Stimulated activated CD8-positive, alpha-beta memory T cell treated with anti-CD3 and anti-CD28 coated beads, Interleukin-7, amount 100 ng/mL, for 48 hours (primary cell): ENCODE data around the gene LRRC25.

Source experiments
- DNase-seq, 2 donors: peaks; one replicate each; pipeline ENCODE4 v3.0.0-alpha.2; 2020; ENCODE audit warnings: low read depth in 1 of 2; ENCODE audit errors: extremely low read depth in 1 of 2

LRRC25 gene

GRCh38 chr19:18424890-18425514, 27.6 kb upstream of the LRRC25 start:
- no peak for DNase-seq

- DNase-seq = no peak
These were observed 26.9 kb upstream of the LRRC25 start for GRCh38 chr19:18424122-18424889.

DNA sequence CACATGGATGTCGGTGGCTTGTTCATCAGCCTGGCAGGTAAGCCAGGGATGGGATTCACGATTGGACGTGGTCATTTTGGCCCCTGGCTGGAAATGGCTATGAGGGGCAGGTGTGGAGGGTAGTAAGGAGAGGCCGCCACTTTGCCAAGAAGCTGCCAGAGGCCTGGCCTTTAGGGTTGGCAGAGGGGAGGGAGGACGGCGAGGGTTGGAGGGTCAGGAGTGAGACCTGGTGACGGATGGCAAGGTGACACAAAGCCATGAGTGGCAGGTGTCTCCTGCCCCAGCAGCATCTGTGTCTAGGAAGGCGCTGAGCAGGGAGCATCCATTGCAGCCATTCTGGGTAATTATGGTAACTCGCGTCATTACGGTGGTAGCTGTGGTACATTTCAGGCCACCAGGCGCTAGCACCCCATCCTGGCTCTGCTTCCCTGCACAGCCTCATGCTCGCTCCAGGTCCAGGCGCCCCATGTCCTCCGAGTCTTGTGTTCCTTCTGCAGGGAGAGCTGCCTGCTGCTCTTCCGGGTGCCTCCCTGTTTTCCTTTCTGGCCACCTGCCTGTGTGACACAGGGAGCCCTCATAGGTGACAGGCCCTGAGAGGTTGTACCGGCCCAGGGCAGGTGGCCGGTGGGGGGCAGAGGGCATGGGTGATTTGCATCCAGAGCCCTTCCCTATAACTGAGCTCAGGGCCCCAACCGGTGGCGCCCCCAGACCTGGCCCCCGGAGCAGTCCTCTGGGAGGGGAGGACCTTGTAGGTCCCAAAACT, 26.0 kb upstream of the LRRC25 start:
- DNase-seq = no peak

- DNase-seq = no peak
These were observed 25.2 kb upstream of the LRRC25 start for GRCh38 chr19:18422530-18423191.

GRCh38 chr19:18421371-18421959, 24.0 kb upstream of the LRRC25 start:
- DNase-seq = no peak

- no peak for DNase-seq
These were observed 23.5 kb upstream of the LRRC25 start for GRCh38 chr19:18420930-18421329.

DNA sequence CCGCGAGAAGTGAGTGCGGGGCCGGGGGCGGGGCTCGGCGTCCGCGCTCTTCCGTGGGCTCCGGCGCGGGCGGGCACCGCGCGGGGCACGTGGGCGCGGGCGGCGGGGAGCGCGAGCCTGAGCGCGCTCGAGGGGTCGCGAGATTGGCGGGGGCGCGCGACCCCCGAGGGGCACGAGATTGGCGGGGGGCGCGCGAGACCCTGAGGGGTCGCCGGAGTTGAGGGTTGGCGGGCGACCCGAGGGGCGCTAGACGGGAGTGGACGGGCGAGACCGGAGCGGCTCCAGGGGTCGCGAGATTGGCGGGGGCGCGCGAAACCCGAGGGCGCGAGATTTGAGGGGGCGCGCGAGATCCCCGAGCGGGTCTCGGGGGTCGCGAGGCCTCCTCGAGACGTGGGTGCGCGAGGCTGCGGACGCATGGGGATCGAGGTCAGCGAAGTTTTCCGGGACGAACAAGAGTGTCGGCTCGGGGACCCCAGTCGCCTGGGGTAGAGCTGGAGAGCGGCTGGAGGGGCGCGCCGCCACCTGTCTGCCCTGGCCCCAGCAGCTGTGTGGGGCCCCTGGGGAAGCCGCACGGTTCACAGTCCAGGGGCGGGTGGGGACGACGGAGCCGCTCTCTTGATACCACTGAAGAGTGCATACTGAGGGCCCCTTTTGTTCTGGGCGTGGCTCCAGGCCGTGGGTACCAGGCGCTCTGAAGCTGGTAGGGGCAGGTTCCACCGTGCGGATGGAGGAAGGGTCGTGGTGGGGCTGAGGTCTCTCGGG, 22.5 kb upstream of the LRRC25 start:
- no peak for DNase-seq

DNA sequence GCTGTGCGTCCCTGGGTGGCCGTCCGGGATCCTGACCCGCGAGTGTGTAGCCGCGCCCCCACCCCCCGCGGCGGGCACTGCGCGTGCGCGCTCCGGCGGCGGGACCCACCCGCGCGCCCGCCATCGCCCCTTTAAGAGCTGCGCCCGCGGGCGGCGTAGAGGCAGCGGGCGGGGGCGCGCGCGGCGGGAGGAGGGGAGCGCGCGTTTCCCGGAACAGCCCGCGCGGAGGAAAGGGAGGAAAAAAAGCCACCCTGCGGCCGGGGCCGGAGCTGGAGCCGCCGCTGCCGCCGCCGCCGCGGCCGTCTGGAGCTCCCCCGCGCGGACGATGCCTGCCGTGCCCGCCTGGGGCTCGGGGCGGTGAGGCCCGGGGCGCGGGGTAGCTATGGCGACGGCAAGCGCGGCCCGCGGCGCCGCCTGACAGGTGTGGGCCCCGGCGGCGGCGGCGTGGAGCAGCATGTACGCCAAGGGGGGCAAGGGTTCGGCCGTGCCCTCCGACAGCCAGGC, 21.8 kb upstream of the LRRC25 start, which contains the start of gene SSBP4:
Gene SSBP4, plus strand, starts transcription at position 204 of the 504 bp plus-strand sequence. Its CDS starts 251 bp downstream, at position 455.
- DNase-seq = peak in 1 of 2 donors; percentile 64

DNA sequence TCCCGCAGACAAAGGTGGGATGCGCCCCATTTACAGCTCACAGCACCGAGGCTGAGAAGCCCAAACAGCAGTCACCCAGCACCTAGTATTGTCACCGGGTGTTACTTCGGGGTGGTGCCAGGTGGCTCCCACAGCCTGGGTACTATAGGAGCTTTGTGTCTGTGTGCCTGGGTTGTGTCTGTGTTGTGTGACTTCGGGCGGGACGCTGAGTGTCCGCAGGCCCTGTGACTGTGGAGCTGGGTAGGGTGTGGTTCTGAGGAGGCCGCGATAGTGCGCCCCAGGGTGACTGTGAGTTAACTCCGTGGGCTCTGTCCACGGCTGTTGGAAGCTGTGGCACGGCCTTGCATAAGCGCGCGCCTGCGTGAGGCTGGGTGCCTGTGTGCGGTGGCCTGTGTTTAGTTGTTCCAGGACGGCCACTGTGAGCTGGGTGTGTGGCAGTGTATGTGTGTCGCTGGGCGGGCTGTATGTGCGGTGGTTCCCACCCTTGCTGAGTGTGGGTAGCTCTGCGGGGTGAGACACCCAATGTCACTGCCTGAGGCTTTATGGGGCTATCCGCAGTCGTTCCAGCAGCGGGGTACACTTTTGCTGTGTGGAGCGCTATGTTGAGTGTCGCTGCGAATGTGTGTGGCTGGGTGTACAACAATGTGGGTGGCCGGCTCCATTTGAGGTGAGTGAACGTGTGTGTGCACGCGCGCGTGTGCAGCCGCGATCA, 21.2 kb upstream of the LRRC25 start:
- no peak for DNase-seq

GRCh38 chr19:18418029-18418482, 20.6 kb upstream of the LRRC25 start:
- DNase-seq = no peak

- DNase-seq = no peak
These were observed 20.0 kb upstream of the LRRC25 start for GRCh38 chr19:18417250-18418028.

- DNase-seq = peak; percentile 46 to 62
These were observed 19.4 kb upstream of the LRRC25 start for GRCh38 chr19:18416778-18417249.

DNA sequence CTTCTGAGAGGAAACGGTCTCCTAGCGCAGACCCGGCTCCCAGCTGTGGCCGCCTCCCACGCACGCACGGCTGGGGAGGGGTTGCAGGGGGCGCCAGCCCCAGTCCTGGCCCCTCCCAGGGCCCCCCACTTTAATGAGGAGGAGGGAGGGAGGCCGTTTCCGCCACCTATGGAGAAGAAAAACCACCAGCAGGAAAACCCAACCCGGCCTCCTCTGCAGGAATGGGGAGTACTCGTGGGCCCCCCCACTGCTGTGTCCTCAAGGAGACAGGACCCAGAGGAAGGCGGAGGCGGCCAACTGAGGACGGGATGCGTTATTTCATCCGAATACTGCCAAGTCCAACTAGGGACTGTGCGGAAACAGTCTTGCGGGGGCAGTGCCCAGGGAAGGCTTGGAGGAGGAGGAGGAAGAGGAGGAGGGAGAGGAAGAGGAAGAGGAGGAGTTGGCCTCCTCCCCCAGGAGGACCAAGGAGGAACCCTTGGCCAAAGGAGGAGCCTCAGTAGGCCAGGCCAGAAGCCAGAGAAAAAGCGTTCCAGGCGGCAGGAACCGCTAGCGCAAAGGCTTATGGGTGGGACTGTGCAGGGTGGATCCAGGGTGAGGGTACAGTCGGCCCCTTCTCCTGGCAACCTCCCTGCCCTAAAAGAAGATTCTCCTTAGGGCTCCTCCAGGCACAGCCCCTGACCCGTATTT, 17.9 kb upstream of the LRRC25 start:
- DNase-seq = no peak

- no peak for DNase-seq
These were observed 17.2 kb upstream of the LRRC25 start for GRCh38 chr19:18414504-18415177.

- DNase-seq = no peak
These were observed 15.3 kb upstream of the LRRC25 start for GRCh38 chr19:18412610-18413239.

DNA sequence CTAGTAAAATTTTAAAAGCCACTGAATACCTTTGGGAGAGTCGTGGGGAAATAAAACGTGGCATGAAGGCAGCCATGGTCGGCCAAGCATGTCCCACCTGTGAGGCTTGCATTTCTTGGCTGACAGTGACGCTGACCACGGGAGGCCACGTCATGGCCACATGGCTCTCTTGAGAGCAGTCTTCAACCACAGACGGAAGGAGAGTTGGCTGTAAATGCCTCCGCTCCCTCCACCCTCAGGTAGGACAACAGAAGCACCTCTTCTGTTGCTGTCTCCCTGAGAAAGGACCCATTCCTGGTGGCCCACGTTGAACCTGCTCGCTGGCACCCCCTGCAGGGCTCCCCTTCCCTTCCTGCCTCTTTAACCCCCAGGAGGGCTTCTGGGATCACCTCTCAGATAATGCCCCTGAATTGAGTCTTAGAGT, 10.6 kb upstream of the LRRC25 start:
- no peak for DNase-seq

- no peak for DNase-seq
These were observed 9.3 kb upstream of the LRRC25 start for GRCh38 chr19:18406749-18407148.
